Endothelial cell of umbilical vein (primary cell): ENCODE results near the gene MYADML2. TPM values are rescaled to one million over a fixed set of nuclear protein-coding genes. Genes with fewer than 3 reads are reported as not detected.

Source experiments
- BruUV-seq: library from RNA; stranded (reverse); fragments of 400-500 nt; replicated peaks from 2 replicates; lab custom pipeline; 2021; lab: Mats Ljungman, UMichigan
- CTCF ChIA-PET: fragments of 300-600, 350-600 bp; sonication (Branson Sonifier 250); formaldehyde crosslinking; loops from one replicate; lab custom pipeline; 2021; ENCODE audit warnings: antibody characterized with exemption, inconsistent platforms; lab: Charles Lee
- POLR2A ChIA-PET: fragments of 300-600, 350-600 bp; sonication (Branson Sonifier 250); formaldehyde crosslinking; loops from one replicate; lab custom pipeline; 2021; ENCODE audit warnings: antibody characterized with exemption, inconsistent platforms; lab: Charles Lee
- DNase-seq: peaks from one replicate; pipeline ENCODE4 v3.0.0-alpha.2; 2011; ENCODE audit warnings: low read depth, low spot score
- FAIRE-seq: peaks from 2 replicates; lab custom pipeline; 2011; peaks lifted over from hg19 to GRCh38; lab: Jason Lieb, UNC
- H2AFZ ChIP-seq: 2 replicates; pipeline ENCODE4 v1.6.0; 2012; ENCODE audit warnings: low read depth, low read length, control low read depth, inconsistent platforms
- H3K27ac ChIP-seq: 2 replicates; pipeline ENCODE4 v1.5.1; 2011; ENCODE audit warnings: low read depth, mild to moderate bottlenecking, control low read depth, low read length, moderate library complexity; ENCODE audit not compliant: insufficient read depth
- H3K27me3 ChIP-seq, 2 experiments: 2 replicates each; pipeline versions ENCODE4 v1.6.0 to v1.6.1; 2011; ENCODE audit warnings: low read length in 2 of 2, mixed read lengths in 1 of 2; ENCODE audit not compliant: control insufficient read depth in 2 of 2, insufficient read depth in 2 of 2
- H3K36me3 ChIP-seq, 2 experiments: 2 replicates in 1 of 2; 3 replicates in 1 of 2; pipeline ENCODE4 v1.5.1; 2011; ENCODE audit warnings: low read length in 2 of 2, mild to moderate bottlenecking in 1 of 2, moderate library complexity in 1 of 2; ENCODE audit not compliant: control insufficient read depth in 2 of 2, insufficient read depth in 2 of 2; ENCODE audit errors: extremely low read depth in 1 of 2
- H3K4me1 ChIP-seq: 3 replicates; pipeline ENCODE4 v1.5.1; 2011; ENCODE audit warnings: mild to moderate bottlenecking, low read length; ENCODE audit not compliant: control insufficient read depth, insufficient read depth; ENCODE audit errors: extremely low read depth
- H3K4me2 ChIP-seq: 2 replicates; pipeline ENCODE4 v1.6.1; 2011; ENCODE audit warnings: low read length, control low read depth, mixed read lengths; ENCODE audit not compliant: insufficient read depth
- H3K4me3 ChIP-seq, 3 experiments: fragments of 200-600 bp in 1 of 3; sonication (generic), shearing (Covaris generic) in 1 of 3; replicated peaks in 1 of 3; 2 replicates each; pipeline ENCODE4 v1.5.1; 2011 to 2016; ENCODE audit warnings: control low read depth in 3 of 3, low read length in 3 of 3, mild to moderate bottlenecking in 2 of 3, inconsistent platforms in 1 of 3, low read depth in 1 of 3, moderate library complexity in 1 of 3; ENCODE audit not compliant: insufficient read depth in 1 of 3
- H3K79me2 ChIP-seq: 2 replicates; pipeline ENCODE4 v1.6.0; 2012; ENCODE audit warnings: low read length, inconsistent platforms; ENCODE audit not compliant: control insufficient read depth, insufficient read depth
- H3K9ac ChIP-seq: replicated peaks from 2 replicates; pipeline ENCODE3; 2011; ENCODE audit warnings: low read length, control low read depth; ENCODE audit not compliant: insufficient read depth; ENCODE audit errors: extremely low read depth
- H3K9me1 ChIP-seq: replicated peaks from 3 replicates; pipeline ENCODE4 v1.6.0; 2011; ENCODE audit warnings: mild to moderate bottlenecking, low read length; ENCODE audit not compliant: control insufficient read depth, insufficient read depth; ENCODE audit errors: extremely low read depth
- H3K9me3 ChIP-seq: replicated peaks from 2 replicates; pipeline ENCODE4 v1.5.1; 2012; ENCODE audit warnings: low read length, inconsistent platforms; ENCODE audit not compliant: control insufficient read depth, insufficient read depth
- H4K20me1 ChIP-seq: replicated peaks from 2 replicates; pipeline ENCODE3; 2011; ENCODE audit warnings: mild to moderate bottlenecking, low read length; ENCODE audit not compliant: control insufficient read depth, insufficient read depth; ENCODE audit errors: extremely low read depth
- CTCF ChIP-seq, 2 donors: IDR thresholded peaks; 1 replicate in 1 of 2; 2 replicates in 1 of 2; pipeline ENCODE4 v1.5.1; 2011; ENCODE audit warnings: low read length in 2 of 2, mild to moderate bottlenecking in 2 of 2, moderate library complexity in 2 of 2, control low read depth in 1 of 2, inconsistent platforms in 1 of 2, low read depth in 1 of 2; ENCODE audit not compliant: insufficient read depth in 1 of 2; ENCODE audit errors: extremely low read depth in 1 of 2
- EZH2 ChIP-seq: IDR thresholded peaks from 2 replicates; pipeline ENCODE4 v1.6.1; 2012; ENCODE audit warnings: borderline replicate concordance, low read depth, mild to moderate bottlenecking, moderate library complexity, low read length, inconsistent platforms; ENCODE audit not compliant: severe bottlenecking
- FOS ChIP-seq: IDR thresholded peaks from 2 replicates; pipeline ENCODE4 v1.6.1; 2011; ENCODE audit warnings: mild to moderate bottlenecking, low read length, moderate library complexity, borderline replicate concordance; ENCODE audit not compliant: insufficient read depth
- GATA2 ChIP-seq: IDR thresholded peaks from 2 replicates; pipeline ENCODE4 v1.7.0; 2011; ENCODE audit warnings: low read depth, mild to moderate bottlenecking, moderate library complexity, mixed read lengths, low read length; ENCODE audit not compliant: insufficient read length, insufficient read depth
- JUN ChIP-seq: IDR thresholded peaks from 2 replicates; pipeline ENCODE4 v1.6.1; 2011; ENCODE audit warnings: borderline replicate concordance, low read depth; ENCODE audit not compliant: insufficient read length, insufficient read depth
- MAX ChIP-seq: IDR thresholded peaks from 2 replicates; pipeline ENCODE4 v1.6.1; 2011; ENCODE audit not compliant: insufficient read depth, insufficient read length
- MYC ChIP-seq: IDR thresholded peaks from one replicate; pipeline ENCODE4 v1.6.1; 2011; ENCODE audit warnings: mild to moderate bottlenecking, low read depth, low read length
- POLR2A ChIP-seq: IDR thresholded peaks from 2 replicates; pipeline ENCODE4 v1.6.1; 2012; ENCODE audit warnings: low read depth, mild to moderate bottlenecking, control low read depth, low read length
- POLR2AphosphoS5 ChIP-seq: IDR thresholded peaks from 2 replicates; pipeline ENCODE4 v1.6.1; 2012; ENCODE audit warnings: low read depth, mild to moderate bottlenecking, control low read depth, low read length, moderate library complexity; ENCODE audit not compliant: insufficient read depth
- dilution Hi-C: fragments of 300-500 bp; cut with MboI; formaldehyde crosslinking; loops from one replicate; pipeline ENCODE4 v1.15.0; 2019; ENCODE audit warnings: low sequenced_read_pairs; ENCODE audit not compliant: extremely low pct_ligation_motif_present
- intact Hi-C: fragments of 100-400 bp; cut with micrococcal nuclease; formaldehyde crosslinking; loops from one replicate; pipeline ENCODE4 v1.10.0; 2022
- polyA plus RNA-seq, 4 experiments: library from polyadenylated mRNA; depleted of rRNA in 3 of 4; stranded (reverse) in 3 of 4; unstranded in 1 of 4; fragments of >200 nt; gene quantifications; 2 replicates each; pipeline versions ENCODE4 v1.2.1 to v1.2.3, GENCODE V29; 2011 to 2012; ENCODE audit warnings: missing spikeins in 1 of 4
- total RNA-seq: library from RNA; stranded (reverse); gene quantifications from 2 replicates; pipeline ENCODE4 v1.2.3, GENCODE V29; 2021

Gene MYADML2
- total and polyA plus RNA-seq, 2 donors (not counting 3 experiments of a cell fraction or from before 2014, with no cell fraction given), result not detected

GRCh38 chr17:81955058-81955681 lies 8.1 kb upstream of the MYADML2 start:
- Histone ChIP-seq H3K9me1 (no peaks in the 10 kb centered on the region), H4K20me1 (no peaks in the 10 kb centered on the region), H3K4me3 (no peak overlapping the region), H3K4me1 (no peaks in the 10 kb centered on the region), H3K27ac (no peak overlapping the region), H3K27me3 (peaks cover 10 to 16% of the 10 kb centered on the region in 2 experiments), H3K9me3 (no peaks in the 10 kb centered on the region), H3K79me2 (no peaks in the 10 kb centered on the region), H3K36me3 (no peaks in the 10 kb centered on the region), H2AFZ (no peak overlapping the region), H3K4me2 (no peak overlapping the region), H3K9ac (no peak overlapping the region)
- no peak for FAIRE-seq
- no peak for DNase-seq
- dilution Hi-C loops, result no loop called here
- ChIA-PET POLR2A (no interaction called here), CTCF (interaction anchor here (1.0 to 2.3 kb wide), 4 partner anchors 22 to 133 kb away, joined by 3 to 8 read pairs (median 4); no protein-coding TSS in a partner anchor)
- intact Hi-C loops, result no loop called here
- no peak for TF ChIP-seq EZH2
- no peak for TF ChIP-seq CTCF (IDR thresholded peaks at IDR 0.05; ENCODE audit: extremely low read depth in 1 of 2, insufficient read depth in 1 of 2, low read depth in 1 of 2, low read length in 2 of 2)
- TF ChIP-seq MAX, result no peak
- TF ChIP-seq FOS, result no peak
- TF ChIP-seq POLR2A, result no peak
- no peak for TF ChIP-seq GATA2
- TF ChIP-seq JUN, result no peak
- TF ChIP-seq MYC, result no peak
- no peak for TF ChIP-seq POLR2AphosphoS5
- no TSS peak for BruUV-seq
